Activated T-helper 17 cell treated with anti-CD3 and anti-CD28 coated beads, Interleukin-2, amount 50 U/mL, for 72 hours (primary cell): Measurements from ENCODE around the gene FAM13A. TPM values are rescaled to one million over a fixed set of nuclear protein-coding genes. Genes with fewer than 3 reads are reported as not detected.
"Not testable (repeated sequence)": the region's sequence is repeated elsewhere in the genome, so short reads cannot be mapped to it uniquely, and the experiment has no call there.

Source experiments
- ATAC-seq: fragments of 150-1000 bp; cut with Tn5 transposase; replicated peaks from 2 replicates; pipeline ENCODE4 v1.10.0; 2021; ENCODE audit warnings: mild to moderate bottlenecking, moderate library complexity
- H3K27ac Mint-ChIP-seq: one replicate; pipeline ENCODE4 v1.8.0; 2022; ENCODE audit warnings: mixed read lengths
- H3K27me3 Mint-ChIP-seq: one replicate; pipeline ENCODE4 v1.8.0; 2022; ENCODE audit warnings: mixed read lengths
- H3K36me3 Mint-ChIP-seq: one replicate; pipeline ENCODE4 v1.8.0; 2022; ENCODE audit warnings: low read depth, mild to moderate bottlenecking, mixed read lengths
- H3K4me1 Mint-ChIP-seq: one replicate; pipeline ENCODE4 v1.8.0; 2022; ENCODE audit warnings: mixed read lengths
- H3K4me3 Mint-ChIP-seq: one replicate; pipeline ENCODE4 v1.8.0; 2022; ENCODE audit warnings: mild to moderate bottlenecking, mixed read lengths
- H3K9me3 Mint-ChIP-seq: one replicate; pipeline ENCODE4 v1.8.0; 2022; ENCODE audit warnings: mixed read lengths
- total RNA-seq, 2 donors: library from RNA; stranded (reverse); gene quantifications; one replicate each; pipeline ENCODE4 v1.2.3, GENCODE V29; 2022

The FAM13A gene
- total RNA-seq, 2 donors from 2014 or later = 6.7 to 91.4 TPM

- Mint-ChIP-seq H3K9me3 (no peaks in the 10 kb centered on the region), H3K36me3 (no peaks in the 10 kb centered on the region), H3K4me3 (no peak overlapping the region), H3K27ac (no peak overlapping the region), H3K4me1 (no peaks in the 10 kb centered on the region), H3K27me3 (no peaks in the 10 kb centered on the region)
- ATAC-seq = no peak
These were observed 33.8 kb downstream of the FAM13A start for GRCh38 chr4:89023140-89023539.

- Mint-ChIP-seq H3K27ac (peak overlapping the region; percentile 12), H3K4me3 (no peak overlapping the region), H3K36me3 (no peaks in the 10 kb centered on the region), H3K27me3 (no peaks in the 10 kb centered on the region), H3K4me1 (no peaks in the 10 kb centered on the region), H3K9me3 (no peaks in the 10 kb centered on the region)
- no peak for ATAC-seq
These were observed 34.4 kb downstream of the FAM13A start for GRCh38 chr4:89022426-89023128.

- Mint-ChIP-seq H3K36me3 (no peaks in the 10 kb centered on the region), H3K4me1 (no peaks in the 10 kb centered on the region), H3K4me3 (no peak overlapping the region), H3K27me3 (no peaks in the 10 kb centered on the region), H3K9me3 (no peaks in the 10 kb centered on the region), H3K27ac (no peak overlapping the region)
- ATAC-seq = no peak
These were observed 35.3 kb downstream of the FAM13A start for GRCh38 chr4:89021684-89022083.

GRCh38 chr4:89021062-89021461 lies 35.9 kb downstream of the FAM13A start:
- H3K27me3 Mint-ChIP-seq = no peaks in the 10 kb centered on the region
- H3K9me3 Mint-ChIP-seq = no peaks in the 10 kb centered on the region
- no peak overlapping the region for H3K27ac Mint-ChIP-seq
- H3K4me1 Mint-ChIP-seq = no peaks in the 10 kb centered on the region
- no peak for ATAC-seq
- H3K4me3 Mint-ChIP-seq = no peak overlapping the region
- no peaks in the 10 kb centered on the region for H3K36me3 Mint-ChIP-seq

- not testable (repeated sequence) for H3K27me3 Mint-ChIP-seq, H3K9me3 Mint-ChIP-seq, H3K4me1 Mint-ChIP-seq, H3K36me3 Mint-ChIP-seq, H3K27ac Mint-ChIP-seq, ATAC-seq, H3K4me3 Mint-ChIP-seq
These were observed 42.1 kb downstream of the FAM13A start for GRCh38 chr4:89014897-89015296.

GRCh38 chr4:89009761-89010369 lies 47.1 kb downstream of the FAM13A start:
- no peaks in the 10 kb centered on the region for H3K36me3 Mint-ChIP-seq
- ATAC-seq = no peak
- no peak overlapping the region for H3K27ac Mint-ChIP-seq
- H3K4me1 Mint-ChIP-seq = no peaks in the 10 kb centered on the region
- H3K27me3 Mint-ChIP-seq = no peaks in the 10 kb centered on the region
- H3K9me3 Mint-ChIP-seq = no peaks in the 10 kb centered on the region
- H3K4me3 Mint-ChIP-seq = no peak overlapping the region

- no peak for ATAC-seq
- no peaks in the 10 kb centered on the region for H3K27me3 Mint-ChIP-seq
- H3K9me3 Mint-ChIP-seq = no peaks in the 10 kb centered on the region
- H3K27ac Mint-ChIP-seq = no peak overlapping the region
- H3K4me3 Mint-ChIP-seq = no peak overlapping the region
- no peaks in the 10 kb centered on the region for H3K4me1 Mint-ChIP-seq
- no peaks in the 10 kb centered on the region for H3K36me3 Mint-ChIP-seq
These were observed 47.9 kb downstream of the FAM13A start for GRCh38 chr4:89009115-89009514.

GRCh38 chr4:89008166-89008565 lies 48.8 kb downstream of the FAM13A start:
- no peaks in the 10 kb centered on the region for H3K36me3 Mint-ChIP-seq
- ATAC-seq = no peak
- no peaks in the 10 kb centered on the region for H3K4me1 Mint-ChIP-seq
- no peak overlapping the region for H3K4me3 Mint-ChIP-seq
- no peaks in the 10 kb centered on the region for H3K9me3 Mint-ChIP-seq
- H3K27ac Mint-ChIP-seq = no peak overlapping the region
- no peaks in the 10 kb centered on the region for H3K27me3 Mint-ChIP-seq

GRCh38 chr4:89007338-89007939 lies 49.5 kb downstream of the FAM13A start:
- H3K4me3 Mint-ChIP-seq = no peak overlapping the region
- H3K27me3 Mint-ChIP-seq = no peaks in the 10 kb centered on the region
- no peak overlapping the region for H3K27ac Mint-ChIP-seq
- no peaks in the 10 kb centered on the region for H3K36me3 Mint-ChIP-seq
- H3K4me1 Mint-ChIP-seq = no peaks in the 10 kb centered on the region
- ATAC-seq = no peak
- no peaks in the 10 kb centered on the region for H3K9me3 Mint-ChIP-seq

- Mint-ChIP-seq H3K36me3 (no peaks in the 10 kb centered on the region), H3K27ac (no peak overlapping the region), H3K27me3 (no peaks in the 10 kb centered on the region), H3K4me3 (no peak overlapping the region), H3K9me3 (no peaks in the 10 kb centered on the region), H3K4me1 (no peaks in the 10 kb centered on the region)
- no peak for ATAC-seq
These were observed 50.7 kb downstream of the FAM13A start for GRCh38 chr4:89006307-89006706.

- not testable (repeated sequence) for H3K27ac Mint-ChIP-seq, H3K4me1 Mint-ChIP-seq, H3K27me3 Mint-ChIP-seq, H3K9me3 Mint-ChIP-seq, H3K36me3 Mint-ChIP-seq, ATAC-seq, H3K4me3 Mint-ChIP-seq
These were observed 51.9 kb downstream of the FAM13A start for GRCh38 chr4:89005066-89005465.

GRCh38 chr4:89001647-89002445 lies 55.1 kb downstream of the FAM13A start:
- Mint-ChIP-seq H3K4me1 (peaks cover 5% of the 10 kb centered on the region), H3K9me3 (no peaks in the 10 kb centered on the region), H3K4me3 (no peak overlapping the region), H3K27me3 (no peaks in the 10 kb centered on the region), H3K36me3 (no peaks in the 10 kb centered on the region), H3K27ac (no peak overlapping the region)
- no peak for ATAC-seq

- H3K27me3 Mint-ChIP-seq = no peaks in the 10 kb centered on the region
- H3K36me3 Mint-ChIP-seq = no peaks in the 10 kb centered on the region
- peak; percentile 47 for ATAC-seq
- no peak overlapping the region for H3K27ac Mint-ChIP-seq
- H3K9me3 Mint-ChIP-seq = no peaks in the 10 kb centered on the region
- H3K4me3 Mint-ChIP-seq = no peak overlapping the region
- peaks cover 5% of the 10 kb centered on the region for H3K4me1 Mint-ChIP-seq
These were observed 56.1 kb downstream of the FAM13A start for GRCh38 chr4:89000844-89001360.

- Mint-ChIP-seq H3K9me3 (no peaks in the 10 kb centered on the region), H3K4me1 (peaks cover 5% of the 10 kb centered on the region), H3K36me3 (no peaks in the 10 kb centered on the region), H3K4me3 (no peak overlapping the region), H3K27ac (no peak overlapping the region), H3K27me3 (no peaks in the 10 kb centered on the region)
- ATAC-seq = no peak
These were observed 56.6 kb downstream of the FAM13A start for GRCh38 chr4:89000382-89000781.
